NCI-H524 treated with DMSO at 0.1 percent for 48 hours (cell line): ENCODE data around the gene C19orf38.
"Not testable (repeated sequence)": the region's sequence is repeated elsewhere in the genome, so short reads cannot be mapped to it uniquely, and the experiment has no call there.

Source experiments
- DNase-seq: peaks from one replicate; lab custom pipeline; 2025; lab: John Stamatoyannopoulos, UW

The C19orf38 gene

DNA sequence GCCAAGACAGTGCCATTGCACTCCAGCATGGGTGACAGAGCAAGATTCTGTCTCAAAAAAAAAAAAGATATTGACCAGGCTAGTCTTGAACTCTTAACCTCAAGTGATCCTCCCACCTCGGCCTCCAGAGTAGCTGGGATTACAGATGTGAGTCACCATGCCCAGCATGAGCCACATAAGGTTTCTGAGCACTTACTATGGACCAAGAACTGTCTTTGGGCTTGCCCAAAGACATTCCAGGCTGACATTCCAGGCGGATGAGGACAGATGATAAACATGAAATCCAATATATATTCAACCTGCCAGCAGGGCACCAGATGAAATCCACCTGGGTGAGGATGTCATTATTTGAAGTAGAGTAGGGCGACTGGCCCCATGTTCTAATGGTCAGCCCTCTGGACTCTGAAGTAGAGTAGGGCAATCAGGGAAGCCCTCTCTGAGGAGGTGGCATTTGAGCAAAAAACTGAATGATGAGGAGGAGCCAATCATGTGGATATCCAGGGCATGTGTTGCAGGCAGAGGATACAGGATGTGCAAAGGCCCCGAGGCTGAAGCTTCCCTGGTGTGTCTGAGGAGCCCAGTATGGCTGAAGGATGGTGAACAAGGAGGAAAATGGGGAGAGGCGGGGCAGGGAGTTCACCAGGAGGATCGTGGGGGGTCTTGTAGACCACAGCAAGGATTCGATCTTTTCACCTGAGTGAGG lies 4.0 kb downstream of the C19orf38 start:
- DNase-seq, result no peak

DNA sequence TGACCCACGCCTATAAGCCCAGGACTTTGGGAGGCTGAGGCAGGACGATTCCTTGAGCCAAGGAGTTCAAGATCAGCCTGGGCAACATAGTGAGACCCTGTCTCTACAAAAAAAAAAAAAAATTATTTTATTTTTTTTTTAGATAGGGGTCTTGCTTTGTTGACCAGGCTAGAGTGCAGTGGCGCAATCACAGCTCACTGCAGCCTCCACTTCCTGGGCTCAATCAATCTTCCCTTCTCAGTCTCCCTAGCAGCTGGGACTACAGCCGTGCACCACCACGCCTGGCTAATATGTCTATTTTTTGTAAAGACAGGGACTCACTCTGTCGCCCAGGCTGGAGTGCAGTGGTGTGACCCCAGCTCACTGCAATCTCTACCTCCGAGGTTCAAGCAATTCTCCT lies 4.7 kb downstream of the C19orf38 start:
- no peak for DNase-seq

DNA sequence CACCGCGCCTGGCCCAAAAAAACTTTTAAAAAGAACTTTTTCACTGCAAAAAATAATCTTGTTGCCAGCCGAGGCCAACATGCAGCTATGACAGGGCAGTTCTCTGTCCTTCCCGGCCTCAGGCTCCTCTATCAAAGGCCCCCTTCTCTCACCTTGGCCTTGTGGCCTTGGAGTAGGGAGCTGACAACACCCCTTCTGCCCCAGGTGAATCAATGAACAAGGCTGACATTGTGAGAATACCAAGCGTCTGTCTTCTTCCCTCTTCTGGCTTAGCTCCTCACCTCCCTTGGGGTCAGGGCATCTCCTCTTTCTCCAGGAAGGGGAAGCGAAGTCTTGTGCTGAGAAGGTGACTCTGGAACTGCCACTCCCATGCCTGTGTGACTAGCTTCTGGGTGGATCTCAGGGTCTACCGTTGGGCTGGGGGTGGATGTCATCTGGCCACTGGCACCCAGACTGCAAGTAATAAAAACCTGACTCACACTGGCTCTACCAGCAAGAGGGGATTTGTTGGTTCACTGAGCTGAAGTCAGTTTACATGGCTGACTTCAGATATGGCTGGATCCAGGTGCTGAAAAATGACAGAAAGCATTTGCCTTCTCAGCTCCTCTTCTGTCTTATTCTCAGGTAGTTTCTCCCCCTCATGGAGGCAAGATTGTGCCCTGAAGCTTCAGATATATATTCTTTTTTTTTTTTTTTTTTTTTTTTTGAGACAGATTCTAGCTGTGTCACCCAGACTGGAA lies 6.3 kb downstream of the C19orf38 start:
- DNase-seq, result no peak

- DNase-seq, result no peak
Measured at GRCh38 chr19:10855879-10856522, 7.8 kb downstream of the C19orf38 start.

GRCh38 chr19:10856899-10857298 lies 8.7 kb downstream of the C19orf38 start:
- not testable (repeated sequence) for DNase-seq

DNA sequence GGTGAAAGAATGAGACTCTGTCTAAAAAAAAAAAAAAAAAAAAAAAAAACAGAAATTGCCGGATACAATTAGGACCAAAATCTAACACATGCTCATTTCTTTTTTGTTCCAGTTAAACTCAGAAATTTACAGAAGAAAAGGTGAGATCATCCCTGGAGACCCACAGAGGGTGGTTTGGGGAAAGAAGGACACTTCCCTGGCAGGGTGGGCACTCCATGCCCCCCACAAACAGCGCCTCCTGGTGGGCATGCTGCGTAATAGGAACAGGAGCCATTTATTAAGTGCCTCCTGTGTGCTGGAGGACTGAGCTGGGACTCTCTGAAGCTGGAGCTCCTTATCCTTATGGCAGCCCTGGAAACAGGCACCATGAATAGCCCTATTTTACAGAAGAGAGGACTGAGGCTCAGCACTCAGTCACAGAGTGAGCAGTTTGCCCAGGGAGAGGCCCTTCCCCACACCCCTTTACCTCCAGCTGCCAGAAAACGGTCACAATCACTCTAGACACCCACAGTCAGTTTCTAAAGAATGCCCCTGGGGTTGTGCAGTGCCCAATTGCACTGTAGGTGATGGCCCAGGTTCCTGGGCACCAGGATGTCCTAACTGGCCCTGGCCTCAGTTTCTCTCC lies 10.1 kb downstream of the C19orf38 start:
- DNase-seq, result no peak

DNA sequence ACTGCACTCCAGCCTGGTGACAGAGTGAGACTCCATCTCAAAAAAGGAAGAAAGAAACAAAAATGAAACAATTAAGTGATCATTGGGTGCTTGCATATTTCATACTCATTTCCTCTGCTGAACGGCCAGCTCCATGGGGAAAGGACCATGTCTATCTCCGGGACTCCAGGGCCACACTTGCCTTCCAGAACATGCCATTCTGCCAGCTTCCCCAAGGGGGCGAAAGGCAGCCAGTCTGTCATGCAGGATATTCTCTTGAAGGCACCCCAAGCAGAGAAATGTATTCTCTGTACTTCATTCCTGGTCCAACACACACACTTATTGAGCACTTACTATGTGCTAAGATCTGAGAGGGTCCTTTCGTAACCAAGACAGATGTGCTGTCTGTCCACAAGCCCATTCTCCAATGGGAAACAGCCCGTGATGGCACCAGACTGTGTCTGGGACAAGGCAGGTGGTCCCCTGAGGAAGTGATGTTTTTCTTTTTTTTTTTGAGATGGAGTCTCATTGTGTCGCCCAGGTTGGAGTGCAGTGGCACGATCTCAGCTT lies 13.0 kb downstream of the C19orf38 start:
- DNase-seq, result no peak

DNA sequence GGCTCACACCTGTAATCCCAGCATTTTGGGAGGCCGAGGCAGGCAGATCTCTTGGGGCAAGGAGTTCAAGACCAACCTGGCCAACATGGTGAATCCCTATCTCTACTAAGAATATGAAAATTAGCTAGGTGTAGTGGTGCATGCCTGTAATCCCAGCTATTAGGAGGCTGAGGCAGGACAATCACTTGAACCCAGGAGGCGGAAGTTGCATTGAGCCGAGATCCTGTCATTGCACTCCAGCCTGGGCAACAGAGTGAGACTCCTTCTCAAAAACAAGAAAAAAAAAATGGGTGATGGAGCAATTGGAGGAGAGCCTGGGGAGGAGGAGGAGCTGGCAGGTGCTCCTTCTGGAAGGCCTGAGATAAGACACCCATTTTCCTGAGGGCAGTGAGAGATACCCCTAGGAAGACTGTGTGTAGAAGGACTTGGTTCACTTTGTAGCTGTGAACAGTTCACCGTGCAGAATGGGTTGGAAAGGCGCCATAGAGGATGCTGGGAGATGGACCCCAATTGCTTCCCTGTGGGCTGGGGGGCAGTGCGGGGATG lies 14.4 kb downstream of the C19orf38 start:
- no peak for DNase-seq

DNA sequence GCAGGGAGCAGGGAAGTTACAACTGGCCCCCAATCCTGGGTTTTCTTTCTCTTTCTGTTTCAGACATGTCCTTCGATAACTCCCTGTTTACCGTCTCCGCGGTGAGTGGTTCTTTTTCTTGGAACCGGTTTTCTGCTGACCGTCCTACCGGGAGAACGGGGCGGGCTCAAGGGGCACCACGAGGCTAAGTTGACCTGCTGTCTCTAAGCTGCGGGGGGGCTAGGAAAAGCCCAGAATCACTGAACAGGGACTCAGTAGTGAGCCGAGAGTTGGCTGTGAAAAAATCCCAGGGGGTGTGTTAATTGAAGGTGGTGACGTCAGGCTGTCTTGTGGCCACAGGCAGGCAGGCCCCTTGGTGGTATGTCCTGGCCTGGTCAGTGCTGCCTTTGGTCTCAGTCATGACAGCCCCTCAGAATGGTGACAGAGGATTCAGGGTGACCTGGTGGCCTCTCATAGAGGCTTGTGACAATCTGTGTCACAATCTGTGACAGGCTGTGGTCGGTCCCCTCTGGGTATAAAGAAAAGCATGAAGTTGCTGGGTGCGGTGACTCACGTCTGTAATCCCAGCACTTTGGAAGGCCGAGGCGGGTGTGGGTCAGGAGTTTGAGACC lies 15.0 kb downstream of the C19orf38 start:
- no peak for DNase-seq

- peak; percentile 24 for DNase-seq
Measured at GRCh38 chr19:10864538-10864899, 16.3 kb downstream of the C19orf38 start.

GRCh38 chr19:10866495-10866894 lies 18.3 kb downstream of the C19orf38 start:
- DNase-seq, result no peak

DNA sequence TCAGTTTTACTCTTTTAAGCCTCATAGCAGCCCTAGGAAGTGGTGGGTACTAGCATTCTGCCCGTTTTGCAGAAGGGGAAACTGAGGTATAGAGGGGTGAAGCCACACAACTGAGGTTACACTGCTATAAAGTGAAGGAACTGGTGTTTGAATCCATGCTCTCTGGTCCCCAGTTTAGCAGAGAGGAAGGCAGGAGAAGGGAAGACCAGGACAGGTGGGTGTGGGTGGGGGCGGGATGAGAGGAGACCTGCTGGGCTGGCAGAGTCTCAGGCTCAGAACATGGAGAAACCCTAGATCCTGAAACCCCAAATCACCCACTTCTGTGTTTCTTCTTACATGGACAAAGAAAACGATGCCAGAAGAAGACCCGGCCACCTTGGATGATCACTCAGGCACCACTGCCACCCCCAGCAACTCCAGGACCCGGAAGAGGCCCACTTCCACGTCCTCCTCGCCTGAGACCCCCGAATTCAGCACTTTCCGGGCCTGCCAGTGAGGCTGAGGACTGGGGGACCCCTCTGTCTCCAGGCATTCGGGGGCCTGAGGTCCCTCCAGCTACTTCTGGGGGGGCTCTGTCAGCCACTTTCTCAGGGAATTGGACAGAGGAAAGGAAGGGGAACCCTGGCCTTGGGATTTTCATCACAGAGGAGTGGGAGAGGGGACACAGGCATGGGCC lies 20.8 kb downstream of the C19orf38 start:
- no peak for DNase-seq

DNA sequence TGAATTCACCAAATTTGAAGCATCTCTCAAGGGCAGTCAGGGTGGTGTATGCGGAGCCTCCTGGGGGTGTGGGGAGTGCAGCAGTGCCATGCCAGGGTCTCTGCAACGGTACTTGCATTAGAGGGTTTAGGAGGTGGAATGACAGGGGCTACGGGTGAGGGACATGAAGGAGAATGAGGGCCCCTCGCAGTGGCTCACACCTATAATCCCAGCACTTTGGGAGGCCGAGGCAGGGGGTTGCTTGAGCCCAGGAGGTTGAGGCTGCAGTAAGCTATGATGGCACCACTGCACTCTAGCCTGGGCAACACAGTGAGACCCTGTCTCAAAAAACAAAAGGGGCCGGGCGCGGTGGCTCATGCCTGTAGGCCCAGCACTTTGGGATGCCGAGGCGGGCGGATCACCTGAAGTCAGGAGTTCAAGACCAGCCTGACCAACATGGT lies 21.7 kb downstream of the C19orf38 start:
- DNase-seq, result not testable (repeated sequence)

- no peak for DNase-seq
Measured at GRCh38 chr19:10870501-10870954, 22.3 kb downstream of the C19orf38 start.

- DNase-seq, result peak; percentile 85
Measured at GRCh38 chr19:10870955-10871603, 22.9 kb downstream of the C19orf38 start, which contains the start of gene CARM1. Gene CARM1 (plus strand): TSS chr19:10871553. CDS start chr19:10871703, 150 bp downstream.

DNA sequence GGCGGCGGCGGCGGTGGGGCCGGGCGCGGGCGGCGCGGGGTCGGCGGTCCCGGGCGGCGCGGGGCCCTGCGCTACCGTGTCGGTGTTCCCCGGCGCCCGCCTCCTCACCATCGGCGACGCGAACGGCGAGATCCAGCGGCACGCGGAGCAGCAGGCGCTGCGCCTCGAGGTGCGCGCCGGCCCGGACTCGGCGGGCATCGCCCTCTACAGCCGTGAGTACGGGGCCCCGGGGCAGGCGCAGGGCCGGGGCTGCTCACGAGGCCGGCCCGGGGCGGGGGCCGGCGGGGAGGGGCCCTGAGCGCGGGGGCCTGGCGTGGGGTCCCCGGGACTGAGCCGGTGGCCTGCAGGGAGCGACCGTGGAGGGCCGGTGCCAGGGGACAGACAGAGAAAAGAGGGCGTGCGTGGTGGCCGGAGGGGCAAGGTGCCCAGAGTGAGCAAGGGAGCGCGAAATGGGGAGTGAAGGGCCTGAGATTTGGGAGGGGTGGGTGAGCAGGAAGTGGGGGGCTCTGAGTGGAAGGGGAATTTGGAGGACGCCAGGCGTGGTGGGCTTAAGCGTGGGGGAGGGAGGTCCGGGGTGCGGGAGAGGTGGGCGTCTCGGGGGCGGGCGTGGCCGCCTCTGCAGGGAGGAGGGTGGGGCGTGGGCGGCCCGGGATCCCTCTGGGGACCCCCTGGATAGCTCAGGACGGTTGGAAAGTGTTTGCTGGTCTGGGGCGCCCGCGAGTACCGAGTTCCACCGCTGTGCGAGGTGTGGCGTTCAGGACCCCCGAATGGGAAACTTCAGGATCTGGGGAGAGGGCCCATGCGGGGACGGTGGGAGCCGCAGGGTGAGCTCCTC lies 23.7 kb downstream of the C19orf38 start:
- DNase-seq, result no peak

DNA sequence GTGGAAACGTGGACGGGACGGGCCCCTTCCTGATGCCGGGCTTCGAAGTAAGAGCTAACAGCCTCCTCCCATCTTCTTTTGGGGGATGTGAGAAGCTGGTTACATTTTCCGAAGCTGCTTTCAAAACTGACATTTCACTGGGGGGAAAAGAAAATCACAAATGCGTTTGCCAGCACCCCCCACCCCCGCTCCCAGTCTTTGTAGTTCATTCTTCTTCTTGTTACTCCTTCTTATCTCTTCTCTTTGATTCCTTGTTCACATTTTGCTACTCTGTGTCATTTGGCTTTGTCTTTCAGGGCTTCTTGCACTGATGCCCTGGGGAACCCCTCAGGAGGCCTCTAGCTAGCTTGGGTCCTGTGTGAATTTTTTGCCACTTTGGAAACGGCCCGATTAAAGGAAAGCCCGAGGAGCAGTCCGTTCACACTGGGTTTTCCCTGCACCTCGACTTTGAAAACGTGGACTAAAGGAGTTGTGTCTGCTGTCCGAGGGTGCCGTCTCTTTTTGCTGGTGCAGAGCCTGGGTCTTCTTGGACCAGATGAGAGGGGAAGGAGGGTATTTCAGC lies 24.4 kb downstream of the C19orf38 start:
- DNase-seq, result no peak

- no peak for DNase-seq
Measured at GRCh38 chr19:10874024-10874423, 25.8 kb downstream of the C19orf38 start.
